Activated T-cell treated with anti-CD3 and anti-CD28 coated beads, Interleukin-2, amount 50 U/mL, for 72 hours (primary cell): ENCODE results near the gene TEX29. TPM values are rescaled to one million over a fixed set of nuclear protein-coding genes. Genes with fewer than 3 reads are reported as not detected.

Source experiments
- ATAC-seq, 2 donors: fragments of 150-1000 bp; cut with Tn5 transposase; replicated peaks in 1 of 2; 2 replicates each; pipeline ENCODE4 v1.10.0; 2021; ENCODE audit warnings: moderate library complexity in 2 of 2, mild to moderate bottlenecking in 1 of 2
- DNase-seq, 2 donors: peaks; one replicate each; pipeline ENCODE4 v3.0.0; 2021 to 2022; ENCODE audit warnings: mixed read lengths in 1 of 2
- H3K27ac Mint-ChIP-seq: one replicate; pipeline ENCODE4 v1.8.0; 2022; ENCODE audit warnings: mild to moderate bottlenecking, moderate library complexity, mixed read lengths
- H3K27me3 Mint-ChIP-seq: one replicate; pipeline ENCODE4 v1.8.0; 2022; ENCODE audit warnings: low read depth, mixed read lengths
- H3K36me3 Mint-ChIP-seq, 2 donors: one replicate each; pipeline ENCODE4 v1.8.0; 2022; ENCODE audit warnings: mixed read lengths in 2 of 2, mild to moderate bottlenecking in 1 of 2; ENCODE audit not compliant: insufficient read depth in 2 of 2
- H3K4me1 Mint-ChIP-seq: one replicate; pipeline ENCODE4 v1.8.0; 2022; ENCODE audit warnings: low read depth, mixed read lengths
- H3K4me3 Mint-ChIP-seq, 2 donors: one replicate each; pipeline ENCODE4 v1.8.0; 2022; ENCODE audit warnings: mild to moderate bottlenecking in 2 of 2, mixed read lengths in 2 of 2, moderate library complexity in 2 of 2
- H3K9me3 Mint-ChIP-seq, 2 donors: one replicate each; pipeline ENCODE4 v1.8.0; 2022; ENCODE audit warnings: mixed read lengths in 2 of 2
- total RNA-seq, 2 donors: library from RNA; stranded (reverse); gene quantifications; one replicate each; pipeline ENCODE4 v1.2.3, GENCODE V29; 2022

TEX29 gene
- total RNA-seq, 2 donors from 2014 or later = 1.1 to 1.5 TPM

- no peak for ATAC-seq
- Mint-ChIP-seq H3K27me3 (no peaks in the 10 kb centered on the region), H3K27ac (no peak overlapping the region), H3K4me3 (no peak overlapping the region), H3K4me1 (peaks cover 14% of the 10 kb centered on the region), H3K36me3 (no peaks in the 10 kb centered on the region), H3K9me3 (peaks cover 2 to 4% of the 10 kb centered on the region in 2 donors)
- no peak for DNase-seq
These were observed 72.9 kb downstream of the TEX29 start for GRCh38 chr13:111393221-111393790.

Other genes starting within 250 kb of the TEX29 start
- gene ARHGEF7, start 205.3 kb upstream of the TEX29 start, total RNA-seq = 10 to 100 TPM; 55.1 to 64.4 TPM